ENCODE measurements around the gene ABHD12B. TPM values are rescaled to one million over a fixed set of nuclear protein-coding genes. Genes with fewer than 3 reads are reported as not detected.

The ABHD12B gene
- total and polyA plus RNA-seq, 2 of the 13 experiments (the other 11 are each of a cell fraction or from before 2014, with no cell fraction given): not detected

DNA sequence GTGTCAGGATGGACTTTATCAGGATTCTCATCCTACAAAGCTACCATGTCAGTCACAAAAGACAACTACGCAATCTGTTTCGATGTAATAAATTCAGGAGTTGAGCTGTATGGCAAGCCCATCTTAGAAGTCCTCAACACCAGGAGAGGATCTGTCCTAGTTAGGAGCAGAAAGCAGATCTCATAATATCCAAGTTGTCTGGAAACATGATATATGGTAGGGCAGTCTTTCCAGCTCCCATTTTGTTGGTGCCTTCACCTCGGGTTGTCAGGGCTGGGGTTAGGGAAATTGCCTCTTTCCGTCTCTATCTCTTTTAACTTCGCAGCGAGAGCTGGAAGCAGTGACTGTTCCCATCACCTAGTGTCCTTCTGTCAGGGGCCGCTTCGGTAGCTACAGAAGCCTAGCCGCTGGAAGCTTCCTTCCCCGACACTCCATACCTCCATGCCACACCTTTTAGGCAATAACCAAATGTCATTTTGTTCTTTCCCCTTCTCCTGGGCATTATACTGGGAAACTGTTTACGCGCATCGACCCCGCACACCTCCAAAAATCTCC lies 42.3 kb upstream of the ABHD12B start:
- Histone ChIP-seq H3K27ac (ENCODE audit: extremely low read length, insufficient read depth, low read length) (no peak overlapping the region), H3K36me3 (replicated peaks in 1 of 2; ENCODE audit: control insufficient read depth in 1 of 2, insufficient read depth in 2 of 2, low read length in 2 of 2) (no peaks in the 10 kb centered on the region), H3K4me1 (ENCODE audit: insufficient read depth, low read length) (peaks cover 72% of the 10 kb centered on the region), H3K9ac (ENCODE audit: insufficient read depth, low read depth, low read length) (0 out of 2 replicates have a peak overlapping the region, but pooled peaks have one; percentile 42), H3K79me2 (ENCODE audit: insufficient read depth, low read length) (peaks cover 18% of the 10 kb centered on the region), H3K9me3 (ENCODE audit: low read length) (no peaks in the 10 kb centered on the region), H4K20me1 (ENCODE audit: insufficient read depth, low read length) (no peaks in the 10 kb centered on the region; the same call in 1 of the 2 replicates), H2AFZ (ENCODE audit: low read length) (no peak overlapping the region), H3K4me3 (replicated peaks in 1 of 3; ENCODE audit: insufficient read depth in 1 of 3, low read depth in 2 of 3, low read length in 3 of 3) (peak overlapping the region; percentile 77 to 86 (median 77)), H3K4me2 (ENCODE audit: low read depth, low read length) (peak overlapping the region; percentile 99), H3K27me3 (ENCODE audit: control insufficient read depth in 1 of 2, insufficient read depth in 2 of 2, low read length in 2 of 2) (peaks cover 0 to 17% of the 10 kb centered on the region in 2 experiments; a peak in 1 of 5 replicates)
- in situ Hi-C loops (cut with HindIII; ENCODE audit: extremely low pct_ligation_motif_present, low pct_unique_long_range_greater_than_20kb): no loop called here
- DNase-seq (ENCODE audit: low spot score) (no peak), FAIRE-seq (peak; percentile 12), ATAC-seq (peak; percentile 37)
- no TSS peak for BruUV-seq (replicated peaks)
- 6% methylated on average over 12 of the region's 14 CpGs for WGBS (ENCODE audit: low lambda C conversion rate)
- intact Hi-C loops (cut with micrococcal nuclease; ENCODE audit: unreplicated experiment): loop anchor here (5.0 kb wide), 2 partner anchors 33 to 108 kb away; no protein-coding TSS in a partner anchor
- POLR2A ChIA-PET: interaction anchor here (0.6 to 3.7 kb wide), 5 partner anchors 10 to 265 kb away, joined by 3 to 13 read pairs (median 5); partner anchors contain the start of gene PYGL
- no peak for TF ChIP-seq ATM (IDR thresholded peaks at IDR 0.05; ENCODE audit: borderline replicate concordance)
- TF ChIP-seq ZBTB7A (CRISPR knock-in tag; IDR thresholded peaks at IDR 0.05): no peak
- TF ChIP-seq ZNF232 (CRISPR knock-in tag; IDR thresholded peaks at IDR 0.05; ENCODE audit: borderline replicate concordance): no peak
- TF ChIP-seq, protein P1, sequence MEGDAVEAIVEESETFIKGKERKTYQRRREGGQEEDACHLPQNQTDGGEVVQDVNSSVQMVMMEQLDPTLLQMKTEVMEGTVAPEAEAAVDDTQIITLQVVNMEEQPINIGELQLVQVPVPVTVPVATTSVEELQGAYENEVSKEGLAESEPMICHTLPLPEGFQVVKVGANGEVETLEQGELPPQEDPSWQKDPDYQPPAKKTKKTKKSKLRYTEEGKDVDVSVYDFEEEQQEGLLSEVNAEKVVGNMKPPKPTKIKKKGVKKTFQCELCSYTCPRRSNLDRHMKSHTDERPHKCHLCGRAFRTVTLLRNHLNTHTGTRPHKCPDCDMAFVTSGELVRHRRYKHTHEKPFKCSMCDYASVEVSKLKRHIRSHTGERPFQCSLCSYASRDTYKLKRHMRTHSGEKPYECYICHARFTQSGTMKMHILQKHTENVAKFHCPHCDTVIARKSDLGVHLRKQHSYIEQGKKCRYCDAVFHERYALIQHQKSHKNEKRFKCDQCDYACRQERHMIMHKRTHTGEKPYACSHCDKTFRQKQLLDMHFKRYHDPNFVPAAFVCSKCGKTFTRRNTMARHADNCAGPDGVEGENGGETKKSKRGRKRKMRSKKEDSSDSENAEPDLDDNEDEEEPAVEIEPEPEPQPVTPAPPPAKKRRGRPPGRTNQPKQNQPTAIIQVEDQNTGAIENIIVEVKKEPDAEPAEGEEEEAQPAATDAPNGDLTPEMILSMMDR (CRISPR knock-in tag; IDR thresholded peaks at IDR 0.05): no peak
- TF ChIP-seq HIVEP1 (CRISPR knock-in tag; IDR thresholded peaks at IDR 0.05): no peak
- TF ChIP-seq, protein P2, sequence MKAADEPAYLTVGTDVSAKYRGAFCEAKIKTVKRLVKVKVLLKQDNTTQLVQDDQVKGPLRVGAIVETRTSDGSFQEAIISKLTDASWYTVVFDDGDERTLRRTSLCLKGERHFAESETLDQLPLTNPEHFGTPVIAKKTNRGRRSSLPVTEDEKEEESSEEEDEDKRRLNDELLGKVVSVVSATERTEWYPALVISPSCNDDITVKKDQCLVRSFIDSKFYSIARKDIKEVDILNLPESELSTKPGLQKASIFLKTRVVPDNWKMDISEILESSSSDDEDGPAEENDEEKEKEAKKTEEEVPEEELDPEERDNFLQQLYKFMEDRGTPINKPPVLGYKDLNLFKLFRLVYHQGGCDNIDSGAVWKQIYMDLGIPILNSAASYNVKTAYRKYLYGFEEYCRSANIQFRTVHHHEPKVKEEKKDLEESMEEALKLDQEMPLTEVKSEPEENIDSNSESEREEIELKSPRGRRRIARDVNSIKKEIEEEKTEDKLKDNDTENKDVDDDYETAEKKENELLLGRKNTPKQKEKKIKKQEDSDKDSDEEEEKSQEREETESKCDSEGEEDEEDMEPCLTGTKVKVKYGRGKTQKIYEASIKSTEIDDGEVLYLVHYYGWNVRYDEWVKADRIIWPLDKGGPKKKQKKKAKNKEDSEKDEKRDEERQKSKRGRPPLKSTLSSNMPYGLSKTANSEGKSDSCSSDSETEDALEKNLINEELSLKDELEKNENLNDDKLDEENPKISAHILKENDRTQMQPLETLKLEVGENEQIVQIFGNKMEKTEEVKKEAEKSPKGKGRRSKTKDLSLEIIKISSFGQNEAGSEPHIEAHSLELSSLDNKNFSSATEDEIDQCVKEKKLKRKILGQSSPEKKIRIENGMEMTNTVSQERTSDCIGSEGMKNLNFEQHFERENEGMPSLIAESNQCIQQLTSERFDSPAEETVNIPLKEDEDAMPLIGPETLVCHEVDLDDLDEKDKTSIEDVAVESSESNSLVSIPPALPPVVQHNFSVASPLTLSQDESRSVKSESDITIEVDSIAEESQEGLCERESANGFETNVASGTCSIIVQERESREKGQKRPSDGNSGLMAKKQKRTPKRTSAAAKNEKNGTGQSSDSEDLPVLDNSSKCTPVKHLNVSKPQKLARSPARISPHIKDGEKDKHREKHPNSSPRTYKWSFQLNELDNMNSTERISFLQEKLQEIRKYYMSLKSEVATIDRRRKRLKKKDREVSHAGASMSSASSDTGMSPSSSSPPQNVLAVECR (CRISPR knock-in tag; IDR thresholded peaks at IDR 0.05; ENCODE audit: borderline replicate concordance): no peak
- TF ChIP-seq PCBP2 (optimal IDR thresholded peaks at IDR 0.05; ENCODE audit: low read depth, low read length, poor library complexity, severe bottlenecking): no peak
- TF ChIP-seq CBX2 (IDR thresholded peaks at IDR 0.05; ENCODE audit: low read depth, low read length): 0 out of 2 replicates have a peak, but pooled peaks have one; percentile 20
- no peak for TF ChIP-seq CBX2 (CRISPR knock-in tag; IDR thresholded peaks at IDR 0.05; ENCODE audit: low read depth)
- no peak for TF ChIP-seq ZNF598 (CRISPR knock-in tag; IDR thresholded peaks at IDR 0.05; ENCODE audit: borderline replicate concordance)
- TF ChIP-seq SALL1 (CRISPR knock-in tag; IDR thresholded peaks at IDR 0.05): 0 out of 2 replicates have a peak, but pooled peaks have one; percentile 8
- CTCF ChIA-PET (ENCODE audit: low intra/inter-chr PET ratio, low total read pairs): no interaction called here
